PC-3 (cell line): ENCODE measurements around the gene KCND3. TPM values are rescaled to one million over a fixed set of nuclear protein-coding genes. Genes with fewer than 3 reads are reported as not detected.

Experiments used
- ATAC-seq: fragments of 200-7000 bp; cut with Tn5 transposase; 2 replicates; pipeline ENCODE4 v1.9.1; 2020; ENCODE audit warnings: mild to moderate bottlenecking, moderate library complexity
- BruUV-seq: library from RNA; stranded (reverse); fragments of 400-500 nt; replicated peaks from 2 replicates; lab custom pipeline; 2021; lab: Mats Ljungman, UMichigan
- CTCF ChIA-PET: fragments of 300-600 bp; sonication (Branson Sonifier 250); formaldehyde crosslinking; loops from one replicate; lab custom pipeline; 2022; ENCODE audit warnings: antibody characterized with exemption; lab: Charles Lee
- POLR2A ChIA-PET: fragments of 300-600 bp; sonication (Branson Sonifier 250); formaldehyde crosslinking; loops from one replicate; lab custom pipeline; 2022; ENCODE audit warnings: antibody characterized with exemption; ENCODE audit not compliant: unreplicated experiment; lab: Charles Lee
- DNase-seq: peaks from one replicate; pipeline ENCODE4 v3.0.0-alpha.2; 2015
- H2AFZ ChIP-seq: fragments of 300-600 bp; sonication (generic); 2 replicates; pipeline ENCODE4 v1.6.0; 2016; ENCODE audit warnings: antibody characterized with exemption, low read length
- H3F3A ChIP-seq: fragments of 300-600 bp; sonication (generic); one replicate; pipeline ENCODE4 v1.6.0; 2017; ENCODE audit warnings: antibody characterized with exemption, low read length, control low read depth, mild to moderate bottlenecking; ENCODE audit not compliant: unreplicated experiment
- H3K27ac ChIP-seq: fragments of 300-600 bp; sonication (generic); 2 replicates; pipeline ENCODE4 v1.5.1; 2016; ENCODE audit warnings: mild to moderate bottlenecking, low read length
- H3K27me3 ChIP-seq: fragments of 300-600 bp; sonication (generic); 2 replicates; pipeline ENCODE4 v1.6.1; 2016; ENCODE audit warnings: low read length, mixed read lengths
- H3K36me3 ChIP-seq: fragments of 300-600 bp; sonication (generic); 2 replicates; pipeline ENCODE4 v1.6.1; 2016; ENCODE audit warnings: low read depth, mixed run types, low read length, mixed read lengths
- H3K4me1 ChIP-seq: fragments of 300-600 bp; sonication (generic); 2 replicates; pipeline ENCODE4 v1.5.1; 2016; ENCODE audit warnings: low read length; ENCODE audit not compliant: insufficient read depth
- H3K4me2 ChIP-seq: fragments of 300-600 bp; sonication (generic); 2 replicates; pipeline ENCODE4 v1.6.0; 2016; ENCODE audit warnings: low read length
- H3K4me3 ChIP-seq: fragments of 300-600 bp; sonication (generic); 2 replicates; pipeline ENCODE4 v1.5.1; 2016; ENCODE audit warnings: mild to moderate bottlenecking, low read length, mixed read lengths
- H3K79me2 ChIP-seq: fragments of 300-600 bp; sonication (generic); 2 replicates; pipeline ENCODE4 v1.6.1; 2017; ENCODE audit warnings: low read length, mixed read lengths
- H3K9ac ChIP-seq: fragments of 300-600 bp; sonication (generic); 2 replicates; pipeline ENCODE4 v1.6.0; 2016; ENCODE audit warnings: mild to moderate bottlenecking, low read length
- H3K9me2 ChIP-seq: fragments of 300-600 bp; sonication (generic); replicated peaks from 2 replicates; pipeline ENCODE4 v1.6.1; 2016; ENCODE audit warnings: mixed run types, low read length, mixed read lengths
- H3K9me3 ChIP-seq: fragments of 300-600 bp; sonication (generic); 2 replicates; pipeline ENCODE4 v1.6.1; 2016; ENCODE audit warnings: low read length, mixed read lengths
- H4K20me1 ChIP-seq: fragments of 300-600 bp; sonication (generic); 2 replicates; pipeline ENCODE4 v1.6.1; 2016; ENCODE audit warnings: low read length, mixed read lengths
- EZH2 ChIP-seq: fragments of 300-600 bp; sonication (generic); IDR thresholded peaks from one replicate; pipeline ENCODE4 v1.6.1; 2017; ENCODE audit warnings: antibody characterized with exemption, mild to moderate bottlenecking, low read length; ENCODE audit not compliant: unreplicated experiment
- EZH2phosphoT487 ChIP-seq: fragments of 300-600 bp; sonication (generic); IDR thresholded peaks from 2 replicates; pipeline ENCODE4 v1.6.1; 2018; ENCODE audit warnings: mild to moderate bottlenecking, antibody characterized with exemption, low read length, borderline replicate concordance
- intact Hi-C: fragments of 100-400 bp; cut with micrococcal nuclease; formaldehyde crosslinking; loops from 2 replicates; pipeline ENCODE4 v1.9.0; 2023
- total RNA-seq: library from RNA; depleted of rRNA; stranded (reverse); fragments of >200 nt; gene quantifications from 2 replicates; pipeline ENCODE4 v1.2.3, GENCODE V29; 2014
- TF ChIP-seq, protein P1 (sequence below): fragments of 300-600 bp; sonication (generic); conservative IDR thresholded peaks from 2 replicates; pipeline ENCODE4 v1.5.1; 2017; ENCODE audit warnings: antibody characterized with exemption, low read depth, mild to moderate bottlenecking, low read length

KCND3 gene
- total RNA-seq, 1 experiment from 2014 or later: not detected

DNA sequence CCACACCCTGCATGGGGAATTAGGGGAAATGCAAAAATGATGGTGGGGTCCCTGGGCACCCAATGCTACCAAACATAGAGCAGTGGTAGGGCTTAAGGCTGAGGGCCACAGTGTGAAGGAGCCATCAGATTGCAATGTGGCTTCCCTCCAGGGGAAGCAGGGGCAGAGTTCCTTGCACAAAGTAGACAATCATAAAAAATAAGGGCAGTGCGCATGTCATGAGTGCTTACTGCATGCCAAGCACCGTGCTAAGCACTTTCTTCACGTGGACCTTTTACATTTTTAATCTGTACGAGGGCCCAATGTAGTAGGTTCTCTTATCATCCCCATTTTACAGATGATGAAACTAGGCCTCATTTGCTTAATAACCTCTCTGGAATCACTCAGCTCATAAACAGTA lies 177.2 kb downstream of the KCND3 start:
- Histone ChIP-seq H3K4me3 (no peak overlapping the region), H3K36me3 (no peaks in the 10 kb centered on the region), H3K9me3 (no peaks in the 10 kb centered on the region), H3K9ac (no peak overlapping the region), H3F3A (no peaks in the 10 kb centered on the region), H2AFZ (no peak overlapping the region), H4K20me1 (no peaks in the 10 kb centered on the region), H3K4me2 (no peak overlapping the region), H3K9me2 (no peaks in the 10 kb centered on the region), H3K27ac (no peak overlapping the region), H3K4me1 (no peaks in the 10 kb centered on the region), H3K27me3 (peaks cover 67% of the 10 kb centered on the region), H3K79me2 (no peaks in the 10 kb centered on the region)
- BruUV-seq: no TSS peak
- intact Hi-C loops: no loop called here
- no peak for TF ChIP-seq EZH2
- TF ChIP-seq, protein P1, sequence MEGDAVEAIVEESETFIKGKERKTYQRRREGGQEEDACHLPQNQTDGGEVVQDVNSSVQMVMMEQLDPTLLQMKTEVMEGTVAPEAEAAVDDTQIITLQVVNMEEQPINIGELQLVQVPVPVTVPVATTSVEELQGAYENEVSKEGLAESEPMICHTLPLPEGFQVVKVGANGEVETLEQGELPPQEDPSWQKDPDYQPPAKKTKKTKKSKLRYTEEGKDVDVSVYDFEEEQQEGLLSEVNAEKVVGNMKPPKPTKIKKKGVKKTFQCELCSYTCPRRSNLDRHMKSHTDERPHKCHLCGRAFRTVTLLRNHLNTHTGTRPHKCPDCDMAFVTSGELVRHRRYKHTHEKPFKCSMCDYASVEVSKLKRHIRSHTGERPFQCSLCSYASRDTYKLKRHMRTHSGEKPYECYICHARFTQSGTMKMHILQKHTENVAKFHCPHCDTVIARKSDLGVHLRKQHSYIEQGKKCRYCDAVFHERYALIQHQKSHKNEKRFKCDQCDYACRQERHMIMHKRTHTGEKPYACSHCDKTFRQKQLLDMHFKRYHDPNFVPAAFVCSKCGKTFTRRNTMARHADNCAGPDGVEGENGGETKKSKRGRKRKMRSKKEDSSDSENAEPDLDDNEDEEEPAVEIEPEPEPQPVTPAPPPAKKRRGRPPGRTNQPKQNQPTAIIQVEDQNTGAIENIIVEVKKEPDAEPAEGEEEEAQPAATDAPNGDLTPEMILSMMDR: no peak
- no peak for TF ChIP-seq EZH2phosphoT487
- CTCF ChIA-PET: no interaction called here
- POLR2A ChIA-PET: no interaction called here
- ATAC-seq: no peak
- DNase-seq: no peak

DNA sequence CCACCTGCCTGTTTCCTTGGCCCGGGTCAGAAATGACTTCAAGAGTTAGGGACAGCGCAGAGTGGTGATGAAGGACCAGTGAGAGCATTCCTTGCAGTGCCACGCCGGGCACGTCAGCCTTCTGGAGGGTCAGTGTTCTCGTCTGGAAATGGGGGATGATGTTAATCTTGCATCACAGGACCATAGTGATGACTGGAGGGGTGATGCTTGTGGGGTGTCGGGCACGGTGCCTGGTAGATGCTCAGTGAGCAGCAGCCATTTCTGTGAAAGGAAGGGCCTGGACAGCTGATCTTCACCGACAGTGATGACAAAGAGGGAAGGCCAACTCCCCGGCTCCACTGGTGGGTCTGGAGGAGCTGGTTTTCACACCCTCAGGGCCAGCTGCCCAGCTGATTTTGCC lies 177.6 kb downstream of the KCND3 start:
- H3K9ac ChIP-seq: no peak overlapping the region
- CTCF ChIA-PET: no interaction called here

DNA sequence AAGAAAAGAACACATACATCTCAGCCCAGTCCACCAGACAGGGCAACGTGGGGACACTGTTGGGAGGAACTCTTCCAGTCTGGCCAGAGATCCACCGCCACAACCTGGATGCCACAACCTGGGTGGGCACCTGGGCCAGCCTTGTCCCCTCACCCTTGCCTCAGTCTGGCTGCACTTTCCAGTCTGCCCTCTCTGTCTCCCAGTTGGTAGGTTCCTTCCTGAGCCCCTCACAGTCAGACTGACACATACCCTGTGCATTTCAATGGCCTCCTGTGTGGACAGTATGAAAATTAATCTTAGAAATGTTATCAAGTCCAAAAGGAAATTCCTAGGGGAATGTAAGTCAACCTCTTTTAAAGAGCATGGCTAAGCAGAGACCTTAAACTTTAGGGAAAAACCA lies 184.2 kb downstream of the KCND3 start:
- ChIA-PET POLR2A (no interaction called here), CTCF (no interaction called here)
- H2AFZ ChIP-seq: no peak overlapping the region
- no peaks in the 10 kb centered on the region for H3K79me2 ChIP-seq
- H3K4me2 ChIP-seq: no peak overlapping the region
- no peaks in the 10 kb centered on the region for H3F3A ChIP-seq
- no peaks in the 10 kb centered on the region for H4K20me1 ChIP-seq
- H3K27ac ChIP-seq: no peak overlapping the region
- H3K4me1 ChIP-seq: no peaks in the 10 kb centered on the region
- DNase-seq (no peak), ATAC-seq (no peak)
- intact Hi-C loops: no loop called here
- H3K27me3 ChIP-seq: peaks cover 85% of the 10 kb centered on the region
- TF ChIP-seq EZH2 (no peak), EZH2phosphoT487 (no peak)
- TF ChIP-seq, protein P1: no peak
- no peak overlapping the region for H3K4me3 ChIP-seq
- H3K9me3 ChIP-seq: no peaks in the 10 kb centered on the region
- BruUV-seq: no TSS peak
- H3K36me3 ChIP-seq: no peaks in the 10 kb centered on the region
- no peaks in the 10 kb centered on the region for H3K9me2 ChIP-seq
- H3K9ac ChIP-seq: no peak overlapping the region

More for the DNA sequence above, 177.6 kb downstream of the KCND3 start:
- ATAC-seq (no peak), DNase-seq (no peak)
- peaks cover 67% of the 10 kb centered on the region for H3K27me3 ChIP-seq
- H3K27ac ChIP-seq: no peak overlapping the region
- TF ChIP-seq EZH2 (no peak), EZH2phosphoT487 (no peak)
- TF ChIP-seq, protein P1: no peak
- H3K36me3 ChIP-seq: no peaks in the 10 kb centered on the region
- no peaks in the 10 kb centered on the region for H4K20me1 ChIP-seq
- intact Hi-C loops: no loop called here
- no peak overlapping the region for H3K4me3 ChIP-seq
- no peaks in the 10 kb centered on the region for H3K79me2 ChIP-seq
- H3K4me1 ChIP-seq: no peaks in the 10 kb centered on the region
- no peaks in the 10 kb centered on the region for H3K9me2 ChIP-seq
- H3K9me3 ChIP-seq: no peaks in the 10 kb centered on the region
- POLR2A ChIA-PET: no interaction called here
- H3F3A ChIP-seq: no peaks in the 10 kb centered on the region
- H2AFZ ChIP-seq: no peak overlapping the region
- BruUV-seq: no TSS peak
- H3K4me2 ChIP-seq: no peak overlapping the region
